Esophagus (tissue), 2 donors: ENCODE data around the gene PTPRM. TPM values are rescaled to one million over a fixed set of nuclear protein-coding genes. Genes with fewer than 3 reads are reported as not detected.

Experiments used
- H3K27ac ChIP-seq, 2 donors: one replicate each; pipeline ENCODE4 v1.5.1; 2013; ENCODE audit warnings: low read depth in 2 of 2, mild to moderate bottlenecking in 2 of 2, inconsistent platforms in 1 of 2, low read length in 1 of 2, moderate library complexity in 1 of 2
- H3K27me3 ChIP-seq, 2 donors: one replicate each; pipeline ENCODE4 v1.6.1; 2013; ENCODE audit warnings: low read length in 2 of 2, control low read depth in 1 of 2, mild to moderate bottlenecking in 1 of 2; ENCODE audit not compliant: insufficient read depth in 2 of 2, control insufficient read depth in 1 of 2
- H3K36me3 ChIP-seq, 2 donors: one replicate each; pipeline ENCODE4 v1.6.1; 2013; ENCODE audit warnings: low read length in 1 of 2; ENCODE audit not compliant: control insufficient read depth in 2 of 2, insufficient read depth in 2 of 2
- H3K4me1 ChIP-seq, 2 donors: one replicate each; pipeline ENCODE4 v1.6.1; 2013; ENCODE audit warnings: low read length in 1 of 2; ENCODE audit not compliant: control insufficient read depth in 2 of 2, insufficient read depth in 2 of 2
- H3K4me3 ChIP-seq, 2 donors: one replicate each; pipeline ENCODE4 v1.5.1; 2013; ENCODE audit warnings: low read length in 2 of 2, mild to moderate bottlenecking in 2 of 2, low read depth in 1 of 2, moderate library complexity in 1 of 2
- H3K9me3 ChIP-seq, 2 donors: one replicate each; pipeline ENCODE4 v1.6.1; 2013; ENCODE audit warnings: mild to moderate bottlenecking in 2 of 2, low read depth in 1 of 2, low read length in 1 of 2, moderate library complexity in 1 of 2; ENCODE audit not compliant: control insufficient read depth in 2 of 2, insufficient read depth in 1 of 2
- WGBS, 2 donors: extraction: QIAGEN DNeasy Blood & Tissue Kit; methylation state at CpG; one replicate each; pipeline ENCODE4 v1.1.7; 2013; 5-methylcytosine and 5-hydroxymethylcytosine counted together
- polyA plus RNA-seq, 2 donors: library from polyadenylated mRNA; stranded (reverse); fragments of 200-250 nt; gene quantifications; one replicate each; pipeline ENCODE4 v1.2.3, GENCODE V29; 2013
- donor health status: healthy with polysubstance abuse.
- donor health status: Bipolar disorder and iron deficiency.

Gene PTPRM
- polyA plus RNA-seq, 2 donors: 6.3 to 10.4 TPM

GRCh38 chr18:8254654-8255053 is 687.5 kb downstream of the PTPRM start:
- no peak overlapping the region for H3K27ac ChIP-seq
- no peaks in the 10 kb centered on the region for H3K27me3 ChIP-seq
- H3K9me3 ChIP-seq: no peaks in the 10 kb centered on the region
- H3K36me3 ChIP-seq: no peaks in the 10 kb centered on the region
- H3K4me1 ChIP-seq: no peaks in the 10 kb centered on the region
- no peak overlapping the region for H3K4me3 ChIP-seq
- WGBS, 2 donors: 66 to 75% methylated on average over 2 of the region's 2 CpGs

DNA sequence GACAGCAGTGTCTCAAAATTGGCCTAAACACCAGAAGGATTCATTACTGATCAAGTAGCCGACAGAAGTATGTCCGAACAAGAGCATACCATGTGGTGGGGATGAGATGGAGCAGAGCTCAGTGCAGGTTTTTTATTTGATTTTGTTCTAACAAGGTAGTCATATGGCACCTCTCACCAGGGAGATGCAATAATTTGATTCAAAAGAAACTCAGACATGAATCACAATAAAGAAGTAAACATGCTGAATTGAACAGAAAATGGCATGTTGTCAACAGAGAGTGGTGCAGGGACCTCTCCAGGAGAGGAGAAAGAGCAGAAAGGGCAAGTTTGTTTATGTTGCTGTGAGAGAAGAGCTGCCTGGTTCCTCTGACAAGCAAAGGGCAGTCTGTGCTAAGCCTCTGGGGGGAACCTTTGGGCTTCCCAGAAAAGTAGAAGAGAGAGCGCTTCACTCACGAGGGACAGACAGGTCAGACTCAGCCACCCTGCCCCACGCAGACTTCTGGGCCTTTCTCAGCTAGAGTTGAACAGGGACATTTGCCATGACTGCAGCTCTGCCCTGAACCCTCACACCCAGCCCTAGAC is 690.8 kb downstream of the PTPRM start:
- Histone ChIP-seq H3K9me3 (no peaks in the 10 kb centered on the region), H3K4me3 (no peak overlapping the region), H3K27ac (no peak overlapping the region), H3K27me3 (no peaks in the 10 kb centered on the region), H3K4me1 (no peaks in the 10 kb centered on the region), H3K36me3 (no peaks in the 10 kb centered on the region)
- 90 to 92% methylated on average over 5 of the region's 5 CpGs for WGBS, 2 donors

DNA sequence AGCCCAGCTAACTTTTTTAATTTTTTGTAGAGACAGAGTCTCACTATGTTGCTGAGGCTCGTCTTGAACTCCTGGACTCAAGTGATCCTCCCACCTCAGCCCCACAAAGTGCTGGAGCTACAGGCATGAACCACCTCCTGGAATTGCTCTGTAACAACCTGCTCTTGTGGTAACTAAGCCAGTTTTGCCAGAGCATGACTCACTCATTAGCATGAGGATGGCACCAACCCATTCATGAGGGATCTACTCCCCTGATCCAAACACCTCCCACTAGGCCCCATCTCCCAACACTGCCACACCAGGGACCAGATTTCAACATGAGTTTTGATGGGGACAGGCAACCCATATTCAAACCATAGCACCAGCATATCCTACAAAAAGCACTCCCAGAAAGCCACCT is 693.2 kb downstream of the PTPRM start:
- H3K4me1 ChIP-seq: no peaks in the 10 kb centered on the region

GRCh38 chr18:8260827-8261226 is 693.7 kb downstream of the PTPRM start:
- H3K4me1 ChIP-seq: no peaks in the 10 kb centered on the region
- H3K4me3 ChIP-seq: no peak overlapping the region
- WGBS, 2 donors: 57 to 73% methylated on average over 9 of the region's 9 CpGs
- H3K27me3 ChIP-seq: no peaks in the 10 kb centered on the region
- H3K9me3 ChIP-seq: no peaks in the 10 kb centered on the region
- no peak overlapping the region for H3K27ac ChIP-seq
- H3K36me3 ChIP-seq: no peaks in the 10 kb centered on the region

More for the DNA sequence above, 693.2 kb downstream of the PTPRM start:
- Histone ChIP-seq H3K27me3 (no peaks in the 10 kb centered on the region), H3K36me3 (no peaks in the 10 kb centered on the region), H3K9me3 (no peaks in the 10 kb centered on the region), H3K4me3 (no peak overlapping the region), H3K27ac (no peak overlapping the region)
- 56 to 67% methylated on average over 1 of the region's 1 CpG for WGBS, 2 donors

GRCh38 chr18:8261651-8262091 is 694.6 kb downstream of the PTPRM start:
- no peaks in the 10 kb centered on the region for H3K9me3 ChIP-seq
- H3K27ac ChIP-seq: no peak overlapping the region
- H3K4me1 ChIP-seq: no peaks in the 10 kb centered on the region
- no peaks in the 10 kb centered on the region for H3K27me3 ChIP-seq
- no peaks in the 10 kb centered on the region for H3K36me3 ChIP-seq
- 89 to 91% methylated on average over 7 of the region's 7 CpGs for WGBS, 2 donors
- no peak overlapping the region for H3K4me3 ChIP-seq

DNA sequence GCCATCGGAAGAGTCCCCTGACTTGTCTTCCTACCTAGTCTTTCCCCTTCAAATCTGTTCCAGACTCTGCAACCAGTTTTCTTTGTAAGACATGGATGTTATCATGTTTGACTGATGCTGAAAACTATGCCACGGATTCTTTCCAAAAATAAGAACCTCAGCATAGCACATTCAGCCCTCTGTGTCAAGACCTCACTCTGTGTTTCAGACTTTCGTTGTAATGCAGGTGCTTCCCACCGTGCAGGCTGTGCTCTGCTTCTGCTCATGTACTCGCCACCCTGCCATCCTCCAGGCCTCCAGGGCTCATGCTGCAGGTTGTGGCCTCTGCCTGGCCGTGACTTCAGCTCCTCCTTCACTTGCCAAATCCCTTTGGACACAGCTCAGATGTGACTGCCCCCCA is 695.1 kb downstream of the PTPRM start:
- WGBS, 2 donors: 72 to 75% methylated on average over 6 of the region's 6 CpGs
- Histone ChIP-seq H3K27me3 (no peaks in the 10 kb centered on the region), H3K36me3 (no peaks in the 10 kb centered on the region)

DNA sequence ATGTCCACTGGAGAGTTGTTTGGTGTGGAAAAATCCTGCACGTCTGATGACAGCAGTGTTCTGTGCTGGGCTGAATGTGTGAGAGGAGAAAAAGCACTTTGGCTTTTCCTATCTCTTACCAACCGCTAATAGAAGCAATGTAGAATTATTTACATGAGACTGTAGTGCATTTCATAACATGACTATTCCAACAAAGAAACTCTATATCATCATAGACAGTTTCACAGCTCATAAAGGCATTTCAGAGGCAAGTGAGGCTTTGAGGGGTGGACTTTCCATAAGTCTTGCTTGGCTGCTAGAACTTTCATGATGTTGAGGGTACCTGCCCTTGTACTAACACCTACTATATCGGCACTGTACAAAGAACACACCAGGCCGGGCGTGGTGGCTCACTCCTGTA is 697.0 kb downstream of the PTPRM start:
- Histone ChIP-seq H3K9me3 (no peaks in the 10 kb centered on the region), H3K27ac (no peak overlapping the region), H3K27me3 (no peaks in the 10 kb centered on the region), H3K4me1 (no peaks in the 10 kb centered on the region), H3K36me3 (no peaks in the 10 kb centered on the region), H3K4me3 (no peak overlapping the region)
- 87 to 90% methylated on average over 5 of the region's 5 CpGs for WGBS, 2 donors

More for the DNA sequence above, 695.1 kb downstream of the PTPRM start:
- H3K4me1 ChIP-seq: no peaks in the 10 kb centered on the region
- no peak overlapping the region for H3K4me3 ChIP-seq
- no peaks in the 10 kb centered on the region for H3K9me3 ChIP-seq
- no peak overlapping the region for H3K27ac ChIP-seq

DNA sequence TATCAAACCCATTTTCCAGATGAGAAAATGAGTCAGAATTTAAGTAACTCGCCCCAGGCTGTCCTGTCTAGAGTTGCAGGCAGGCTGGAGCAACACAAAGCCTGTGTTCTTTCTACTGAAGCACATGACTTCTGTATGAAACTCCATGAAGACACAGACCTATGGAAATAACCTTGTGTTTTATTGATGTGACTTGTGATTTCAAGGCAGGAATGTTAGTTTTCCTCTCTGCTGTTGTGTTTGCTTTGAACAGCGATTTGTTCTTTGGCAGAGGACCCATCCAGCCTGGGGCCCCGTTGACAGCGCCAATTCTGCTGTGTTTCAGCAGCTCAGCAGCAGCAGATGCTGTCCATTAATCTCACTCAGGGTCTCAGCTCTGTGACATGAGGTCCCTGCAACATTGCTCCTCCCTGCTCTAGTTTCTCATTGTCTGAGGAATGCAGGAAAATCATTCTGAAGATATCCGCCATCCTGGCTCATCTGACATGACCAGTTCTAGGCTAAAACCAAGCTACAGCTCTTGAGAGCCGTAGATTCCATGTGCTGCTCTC is 697.8 kb downstream of the PTPRM start:
- Histone ChIP-seq H3K27me3 (no peaks in the 10 kb centered on the region), H3K9me3 (no peaks in the 10 kb centered on the region), H3K4me3 (no peak overlapping the region), H3K4me1 (no peaks in the 10 kb centered on the region), H3K27ac (peak overlapping the region in 1 of 2 donors; percentile 24), H3K36me3 (no peaks in the 10 kb centered on the region)
- WGBS, 2 donors: 37 to 48% methylated on average over 6 of the region's 6 CpGs

DNA sequence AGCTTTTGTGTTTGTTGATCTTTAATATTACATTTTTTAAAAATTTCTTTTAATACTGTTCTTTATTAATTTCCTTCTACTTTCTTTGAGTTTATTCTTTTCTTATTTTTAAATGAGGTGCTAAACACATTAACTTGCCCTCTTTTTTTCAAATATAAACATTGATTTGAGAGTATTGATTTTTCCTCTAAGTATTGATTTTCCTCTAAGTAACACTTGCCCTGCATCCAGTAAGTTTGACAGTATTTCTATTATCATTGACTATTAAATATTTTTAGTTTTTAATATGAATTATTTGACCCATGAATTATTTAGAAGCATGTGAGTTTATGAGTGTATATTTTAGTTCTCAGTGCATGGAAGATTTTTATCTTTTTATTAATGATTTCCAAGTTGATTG is 705.1 kb downstream of the PTPRM start:
- H3K36me3 ChIP-seq: no peaks in the 10 kb centered on the region
- no peaks in the 10 kb centered on the region for H3K4me1 ChIP-seq
- H3K9me3 ChIP-seq: no peaks in the 10 kb centered on the region
- H3K27me3 ChIP-seq: no peaks in the 10 kb centered on the region
- no peak overlapping the region for H3K27ac ChIP-seq
- H3K4me3 ChIP-seq: no peak overlapping the region

DNA sequence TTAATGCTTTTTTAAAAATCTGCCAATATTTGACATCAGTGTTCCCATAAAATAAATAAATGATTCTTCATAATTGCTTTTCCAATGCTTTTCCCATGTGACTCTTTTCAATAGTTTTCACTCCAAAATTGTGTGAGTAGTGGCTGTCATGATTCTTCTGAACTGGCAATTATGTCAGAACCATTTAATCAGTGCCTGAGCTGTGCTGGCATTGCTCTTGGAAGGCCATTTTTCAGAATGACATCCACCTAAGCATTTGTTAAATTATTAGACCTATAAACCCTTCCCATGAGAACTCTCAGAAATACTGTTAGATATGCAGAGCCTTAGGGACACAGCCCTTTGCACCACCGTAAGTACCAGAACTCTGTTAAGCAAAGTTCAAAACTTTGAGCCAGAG is 707.3 kb downstream of the PTPRM start:
- Histone ChIP-seq H3K36me3 (no peaks in the 10 kb centered on the region), H3K9me3 (no peaks in the 10 kb centered on the region), H3K4me1 (no peaks in the 10 kb centered on the region), H3K27me3 (no peaks in the 10 kb centered on the region), H3K4me3 (no peak overlapping the region), H3K27ac (no peak overlapping the region)
- WGBS, 2 donors: 99 to 100% methylated on average over 1 of the region's 1 CpG
